NCI-H526 (cell line): ENCODE measurements around the gene ACOX2.

ENCODE experiments used
- DNase-seq, 2 experiments: peaks; one replicate each; lab custom pipeline; 2025; lab: John Stamatoyannopoulos, UW

Gene ACOX2

GRCh38 chr3:58471025-58471887, 65.7 kb downstream of the ACOX2 start:
- DNase-seq: peak; percentile 8 to 28

- DNase-seq: no peak
These were observed 66.5 kb downstream of the ACOX2 start for GRCh38 chr3:58470363-58471024.

- DNase-seq: no peak
These were observed 67.9 kb downstream of the ACOX2 start for GRCh38 chr3:58469096-58469495.

GRCh38 chr3:58466899-58467563, 70.0 kb downstream of the ACOX2 start:
- DNase-seq: no peak

- no peak for DNase-seq
These were observed 72.1 kb downstream of the ACOX2 start for GRCh38 chr3:58464866-58465265.

- no peak for DNase-seq
These were observed 73.1 kb downstream of the ACOX2 start for GRCh38 chr3:58463942-58464271.

GRCh38 chr3:58463181-58463941, 73.6 kb downstream of the ACOX2 start:
- peak; percentile 41 to 69 for DNase-seq

- no peak for DNase-seq
These were observed 74.2 kb downstream of the ACOX2 start for GRCh38 chr3:58462829-58463180.

- DNase-seq: no peak
These were observed 77.8 kb downstream of the ACOX2 start for GRCh38 chr3:58459160-58459559.
